ENCODE data around the gene GYS2. TPM values are rescaled to one million over a fixed set of nuclear protein-coding genes. Genes with fewer than 3 reads are reported as not detected.

GYS2 gene
- total and polyA plus RNA-seq, 2 donors (not counting 1 experiment from before 2014, with no cell fraction given): not detected

DNA sequence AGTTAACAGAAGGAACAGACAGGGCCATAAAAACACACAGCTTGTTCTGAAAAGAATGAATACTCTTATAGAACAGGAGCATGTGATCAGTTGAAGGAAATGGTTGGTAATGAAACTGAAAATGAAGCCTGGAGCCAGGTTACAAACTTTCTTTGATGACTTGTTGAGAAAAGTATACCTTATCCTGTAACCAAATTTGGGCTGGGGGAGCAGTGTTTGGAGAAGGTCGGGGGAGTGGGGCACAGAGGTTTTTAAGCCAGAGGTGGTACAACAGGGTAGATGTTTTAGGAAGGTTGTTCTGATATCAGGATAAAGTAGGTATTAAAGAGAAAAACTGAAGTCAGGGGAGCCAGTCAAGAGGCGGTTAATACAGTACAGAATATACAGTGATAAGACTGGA is 94.9 kb downstream of the GYS2 start:
- DNase-seq (ENCODE audit: low read depth in 2 of 2): no peak
- H3K4me1 ChIP-seq (ENCODE audit: control insufficient read depth, extremely low read depth, insufficient read depth, low read length): no peaks in the 10 kb centered on the region
- no peak overlapping the region for H2AFZ ChIP-seq (ENCODE audit: low read length)
- H3K79me2 ChIP-seq (ENCODE audit: control insufficient read depth, insufficient read depth, low read length): peaks cover 29% of the 10 kb centered on the region
- H3K27me3 ChIP-seq (ENCODE audit: control insufficient read depth, insufficient read depth, low read length): no peaks in the 10 kb centered on the region
- no peak for TF ChIP-seq EZH2 (IDR thresholded peaks at IDR 0.05; ENCODE audit: low read length, missing control alignments)
- TF ChIP-seq, protein P1, sequence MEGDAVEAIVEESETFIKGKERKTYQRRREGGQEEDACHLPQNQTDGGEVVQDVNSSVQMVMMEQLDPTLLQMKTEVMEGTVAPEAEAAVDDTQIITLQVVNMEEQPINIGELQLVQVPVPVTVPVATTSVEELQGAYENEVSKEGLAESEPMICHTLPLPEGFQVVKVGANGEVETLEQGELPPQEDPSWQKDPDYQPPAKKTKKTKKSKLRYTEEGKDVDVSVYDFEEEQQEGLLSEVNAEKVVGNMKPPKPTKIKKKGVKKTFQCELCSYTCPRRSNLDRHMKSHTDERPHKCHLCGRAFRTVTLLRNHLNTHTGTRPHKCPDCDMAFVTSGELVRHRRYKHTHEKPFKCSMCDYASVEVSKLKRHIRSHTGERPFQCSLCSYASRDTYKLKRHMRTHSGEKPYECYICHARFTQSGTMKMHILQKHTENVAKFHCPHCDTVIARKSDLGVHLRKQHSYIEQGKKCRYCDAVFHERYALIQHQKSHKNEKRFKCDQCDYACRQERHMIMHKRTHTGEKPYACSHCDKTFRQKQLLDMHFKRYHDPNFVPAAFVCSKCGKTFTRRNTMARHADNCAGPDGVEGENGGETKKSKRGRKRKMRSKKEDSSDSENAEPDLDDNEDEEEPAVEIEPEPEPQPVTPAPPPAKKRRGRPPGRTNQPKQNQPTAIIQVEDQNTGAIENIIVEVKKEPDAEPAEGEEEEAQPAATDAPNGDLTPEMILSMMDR (conservative IDR thresholded peaks at IDR 0.05 in 1 of 2, IDR thresholded peaks at IDR 0.05 in 1 of 2; ENCODE audit: low read depth in 1 of 2, low read length in 2 of 2): no peak
- no peaks in the 10 kb centered on the region for H4K20me1 ChIP-seq (ENCODE audit: control insufficient read depth, extremely low read depth, insufficient read depth, low read length)
- peaks cover 6% of the 10 kb centered on the region for H3K36me3 ChIP-seq (ENCODE audit: control insufficient read depth, insufficient read depth, low read length)
- H3K4me3 ChIP-seq (replicated peaks in 1 of 4; ENCODE audit: control extremely low read depth in 1 of 4, insufficient read depth in 1 of 4, low read depth in 3 of 4, low read length in 4 of 4): no peak overlapping the region
- no peak overlapping the region for H3K4me2 ChIP-seq (ENCODE audit: extremely low read depth, insufficient read depth, low read length)
- H3K9me3 ChIP-seq (ENCODE audit: control insufficient read depth, insufficient read depth, low read depth, low read length): no peaks in the 10 kb centered on the region
- no peak overlapping the region for H3K9ac ChIP-seq (ENCODE audit: insufficient read depth, low read length)
- no peak overlapping the region for H3K27ac ChIP-seq (ENCODE audit: insufficient read depth, low read length)

DNA sequence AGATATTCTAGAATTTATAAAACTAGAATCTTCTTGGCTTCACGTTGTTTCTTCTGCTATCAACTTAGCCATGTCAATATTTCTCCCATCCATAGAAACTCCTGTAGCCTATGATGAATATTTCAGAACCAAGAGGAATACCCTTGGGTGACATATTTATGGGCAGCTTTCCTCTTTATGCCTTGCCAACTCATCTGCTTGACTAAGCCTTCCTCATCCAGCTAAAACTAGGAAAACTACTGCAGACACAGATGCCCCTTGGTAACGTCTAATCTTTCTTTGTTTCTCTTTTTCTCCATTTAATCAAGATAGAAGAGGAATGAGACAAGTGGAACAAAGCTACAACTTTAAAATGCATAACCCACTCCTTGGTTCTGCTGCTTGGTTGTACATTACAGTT is 96.8 kb downstream of the GYS2 start:
- Histone ChIP-seq H3K27ac (ENCODE audit: insufficient read depth, low read length) (no peak overlapping the region), H3K4me3 (replicated peaks in 1 of 4; ENCODE audit: control extremely low read depth in 1 of 4, insufficient read depth in 1 of 4, low read depth in 3 of 4, low read length in 4 of 4) (no peak overlapping the region), H2AFZ (ENCODE audit: low read length) (no peak overlapping the region), H3K9ac (ENCODE audit: insufficient read depth, low read length) (no peak overlapping the region), H3K4me1 (ENCODE audit: control insufficient read depth, extremely low read depth, insufficient read depth, low read length) (no peaks in the 10 kb centered on the region), H3K27me3 (ENCODE audit: control insufficient read depth, insufficient read depth, low read length) (no peaks in the 10 kb centered on the region), H3K9me3 (ENCODE audit: control insufficient read depth, insufficient read depth, low read depth, low read length) (no peaks in the 10 kb centered on the region), H3K79me2 (ENCODE audit: control insufficient read depth, insufficient read depth, low read length) (peaks cover 49% of the 10 kb centered on the region), H3K4me2 (ENCODE audit: extremely low read depth, insufficient read depth, low read length) (no peak overlapping the region), H4K20me1 (ENCODE audit: control insufficient read depth, extremely low read depth, insufficient read depth, low read length) (no peaks in the 10 kb centered on the region), H3K36me3 (ENCODE audit: control insufficient read depth, insufficient read depth, low read length) (peaks cover 2% of the 10 kb centered on the region)
- no peak for TF ChIP-seq EZH2 (IDR thresholded peaks at IDR 0.05; ENCODE audit: low read length, missing control alignments)
- TF ChIP-seq, protein P1 (conservative IDR thresholded peaks at IDR 0.05 in 1 of 2, IDR thresholded peaks at IDR 0.05 in 1 of 2; ENCODE audit: low read depth in 1 of 2, low read length in 2 of 2): no peak
- no peak for DNase-seq (ENCODE audit: low read depth in 2 of 2)

DNA sequence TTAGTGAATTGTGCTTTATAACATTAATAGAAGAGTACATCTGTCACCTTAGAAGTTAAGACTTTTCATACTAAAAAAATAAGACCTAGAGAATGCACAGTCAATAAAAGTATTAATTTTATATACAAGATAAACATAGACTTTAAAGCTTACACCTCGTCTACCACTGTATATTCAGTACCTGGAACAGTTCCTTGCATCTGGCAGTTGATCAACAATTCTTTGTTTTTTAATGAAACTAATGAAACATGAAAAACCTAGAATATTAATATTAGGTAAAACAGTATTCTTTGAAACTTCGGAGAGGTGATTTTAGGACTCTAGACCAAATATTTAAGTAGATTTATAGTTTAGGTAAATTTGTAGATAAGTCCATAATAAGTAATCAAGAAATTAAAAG is 98.8 kb downstream of the GYS2 start:
- H3K27ac ChIP-seq (ENCODE audit: insufficient read depth, low read length): no peak overlapping the region
- H3K4me1 ChIP-seq (ENCODE audit: control insufficient read depth, extremely low read depth, insufficient read depth, low read length): no peaks in the 10 kb centered on the region
- peaks cover 61% of the 10 kb centered on the region for H3K79me2 ChIP-seq (ENCODE audit: control insufficient read depth, insufficient read depth, low read length)
- H3K9me3 ChIP-seq (ENCODE audit: control insufficient read depth, insufficient read depth, low read depth, low read length): no peaks in the 10 kb centered on the region
- no peak overlapping the region for H3K4me2 ChIP-seq (ENCODE audit: extremely low read depth, insufficient read depth, low read length)
- no peak overlapping the region for H3K9ac ChIP-seq (ENCODE audit: insufficient read depth, low read length)
- no peak overlapping the region for H3K4me3 ChIP-seq (replicated peaks in 1 of 4; ENCODE audit: control extremely low read depth in 1 of 4, insufficient read depth in 1 of 4, low read depth in 3 of 4, low read length in 4 of 4)
- TF ChIP-seq EZH2 (IDR thresholded peaks at IDR 0.05; ENCODE audit: low read length, missing control alignments): no peak
- TF ChIP-seq, protein P1 (conservative IDR thresholded peaks at IDR 0.05 in 1 of 2, IDR thresholded peaks at IDR 0.05 in 1 of 2; ENCODE audit: low read depth in 1 of 2, low read length in 2 of 2): no peak
- no peak for DNase-seq (ENCODE audit: low read depth in 2 of 2)
- no peak overlapping the region for H2AFZ ChIP-seq (ENCODE audit: low read length)
- H3K36me3 ChIP-seq (ENCODE audit: control insufficient read depth, insufficient read depth, low read length): no peaks in the 10 kb centered on the region
- no peaks in the 10 kb centered on the region for H3K27me3 ChIP-seq (ENCODE audit: control insufficient read depth, insufficient read depth, low read length)
- H4K20me1 ChIP-seq (ENCODE audit: control insufficient read depth, extremely low read depth, insufficient read depth, low read length): no peaks in the 10 kb centered on the region
